Measurements from ENCODE around the gene CLK3. TPM values are rescaled to one million over a fixed set of nuclear protein-coding genes. Genes with fewer than 3 reads are reported as not detected.

CLK3 gene
- total RNA-seq, 2 experiments from 2014 or later, result 86.5 to 109 TPM

DNA sequence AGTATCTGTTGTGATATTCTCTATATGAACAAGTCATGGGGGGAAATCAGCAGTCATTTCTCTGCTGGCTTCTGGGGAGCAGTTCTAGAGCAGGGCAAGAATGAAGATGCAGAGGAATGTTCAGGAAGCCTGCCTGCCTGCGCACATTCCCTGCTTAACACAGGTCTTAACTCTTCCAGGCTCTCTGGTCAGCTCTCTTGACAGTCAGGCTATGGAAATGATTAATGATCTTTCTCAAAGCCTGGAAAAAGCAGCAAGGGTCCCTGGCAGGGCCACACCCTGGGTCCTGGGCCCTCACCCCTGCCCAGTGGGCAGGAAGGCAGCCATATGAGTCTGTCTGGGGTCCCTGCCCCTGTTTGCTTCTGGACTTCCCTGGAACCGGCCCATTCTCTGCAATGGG, 31.4 kb upstream of the CLK3 start:
- H4K20me1 ChIP-seq (ENCODE audit: insufficient read depth, low read length), result no peaks in the 10 kb centered on the region; the same call in 1 of the 2 replicates
- H3K27ac ChIP-seq (ENCODE audit: low read depth, low read length, poor library complexity, severe bottlenecking), result no peak overlapping the region
- no peak overlapping the region for H3K4me3 ChIP-seq (ENCODE audit: low read depth, low read length, poor library complexity, severe bottlenecking)
- H3K4me2 ChIP-seq (ENCODE audit: low read length), result no peak overlapping the region
- peaks cover 6% of the 10 kb centered on the region for H3K4me1 ChIP-seq (ENCODE audit: insufficient read depth, low read length, poor library complexity, severe bottlenecking)
- H3K36me3 ChIP-seq (ENCODE audit: insufficient read depth, low read length), result no peaks in the 10 kb centered on the region
- H3K9me2 ChIP-seq (ENCODE audit: insufficient read depth, low read length), result no peaks in the 10 kb centered on the region
- POLR2A ChIA-PET, result no interaction called here
- CTCF ChIA-PET (ENCODE audit: unreplicated experiment), result no interaction called here
- TF ChIP-seq EZH2phosphoT487 (IDR thresholded peaks at IDR 0.05; ENCODE audit: borderline replicate concordance, low read depth, low read length), result no peak
- TF ChIP-seq CTCF (conservative IDR thresholded peaks at IDR 0.05; ENCODE audit: low read length), result no peak
- BruUV-seq (replicated peaks), result no TSS peak
- intact Hi-C loops (cut with micrococcal nuclease; ENCODE audit: unreplicated experiment), result no loop called here
- H3K79me2 ChIP-seq (ENCODE audit: insufficient read depth, low read depth, low read length), result no peaks in the 10 kb centered on the region
- no peak overlapping the region for H2AFZ ChIP-seq (ENCODE audit: low read length)
- DNase-seq (ENCODE audit: low spot score), result no peak
- H3K9me3 ChIP-seq (ENCODE audit: low read length), result no peaks in the 10 kb centered on the region

DNA sequence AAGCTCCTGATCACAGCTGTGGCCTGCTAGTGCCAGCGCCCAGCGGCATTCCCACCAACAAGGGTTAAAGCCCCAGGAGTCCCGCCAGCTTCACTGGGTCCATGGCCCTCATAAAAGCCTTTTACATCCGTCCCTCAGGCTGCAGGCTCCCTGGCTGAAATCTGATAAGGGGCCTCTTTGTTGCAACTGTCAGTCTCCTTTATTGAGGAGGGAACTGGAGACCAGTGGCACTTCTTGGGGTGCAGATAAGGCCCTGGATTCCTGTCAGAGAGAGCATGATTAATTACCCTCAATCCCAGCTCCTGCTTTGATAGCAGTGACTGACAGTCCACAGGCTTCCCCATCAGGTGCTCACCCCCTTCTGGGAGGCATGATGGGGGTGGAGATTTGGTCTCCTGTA, 30.9 kb upstream of the CLK3 start:
- CTCF ChIA-PET (ENCODE audit: unreplicated experiment), result no interaction called here
- POLR2A ChIA-PET, result no interaction called here
- no TSS peak for BruUV-seq (replicated peaks)

DNA sequence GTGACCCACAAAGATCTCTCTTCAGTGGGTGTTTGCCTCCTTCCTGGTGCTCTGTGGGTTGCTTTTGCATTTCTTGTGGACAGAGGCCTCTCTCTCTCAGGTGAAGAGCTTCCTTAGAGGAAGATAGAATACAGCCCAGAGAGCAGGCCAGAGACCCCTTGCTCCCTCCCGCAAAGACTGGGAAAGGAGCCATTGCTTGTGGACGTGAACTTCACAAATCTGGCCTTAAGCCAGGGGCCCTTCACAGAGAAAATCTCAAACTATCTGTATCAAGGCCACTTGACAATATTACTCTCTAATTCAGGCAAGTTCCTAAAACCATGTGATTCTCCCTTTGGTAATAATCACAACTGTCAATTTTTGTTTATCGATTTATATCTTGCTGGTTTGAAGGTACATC, 30.4 kb upstream of the CLK3 start:
- CTCF ChIA-PET (ENCODE audit: unreplicated experiment), result no interaction called here
- H3K9me3 ChIP-seq (ENCODE audit: low read length), result no peaks in the 10 kb centered on the region
- H3K9me2 ChIP-seq (ENCODE audit: insufficient read depth, low read length), result no peaks in the 10 kb centered on the region
- no peaks in the 10 kb centered on the region for H3K36me3 ChIP-seq (ENCODE audit: insufficient read depth, low read length)
- no peak for DNase-seq (ENCODE audit: low spot score)
- POLR2A ChIA-PET, result no interaction called here
- no peaks in the 10 kb centered on the region for H3K79me2 ChIP-seq (ENCODE audit: insufficient read depth, low read depth, low read length)
- intact Hi-C loops (cut with micrococcal nuclease; ENCODE audit: unreplicated experiment), result no loop called here
- no peak overlapping the region for H2AFZ ChIP-seq (ENCODE audit: low read length)
- no peak overlapping the region for H3K27ac ChIP-seq (ENCODE audit: low read depth, low read length, poor library complexity, severe bottlenecking)
- TF ChIP-seq EZH2phosphoT487 (IDR thresholded peaks at IDR 0.05; ENCODE audit: borderline replicate concordance, low read depth, low read length) (no peak), CTCF (conservative IDR thresholded peaks at IDR 0.05; ENCODE audit: low read length) (no peak)
- peaks cover 6% of the 10 kb centered on the region for H3K4me1 ChIP-seq (ENCODE audit: insufficient read depth, low read length, poor library complexity, severe bottlenecking)
- H3K4me2 ChIP-seq (ENCODE audit: low read length), result no peak overlapping the region
- no peak overlapping the region for H3K4me3 ChIP-seq (ENCODE audit: low read depth, low read length, poor library complexity, severe bottlenecking)
- no peaks in the 10 kb centered on the region; the same call in 1 of the 2 replicates for H4K20me1 ChIP-seq (ENCODE audit: insufficient read depth, low read length)
- BruUV-seq (replicated peaks), result no TSS peak

More for the DNA sequence above, 30.9 kb upstream of the CLK3 start:
- Histone ChIP-seq H3K4me3 (ENCODE audit: low read depth, low read length, poor library complexity, severe bottlenecking) (no peak overlapping the region), H3K27ac (ENCODE audit: low read depth, low read length, poor library complexity, severe bottlenecking) (no peak overlapping the region), H3K4me1 (ENCODE audit: insufficient read depth, low read length, poor library complexity, severe bottlenecking) (peaks cover 6% of the 10 kb centered on the region), H3K9me3 (ENCODE audit: low read length) (no peaks in the 10 kb centered on the region), H4K20me1 (ENCODE audit: insufficient read depth, low read length) (no peaks in the 10 kb centered on the region; the same call in 1 of the 2 replicates), H2AFZ (ENCODE audit: low read length) (no peak overlapping the region), H3K36me3 (ENCODE audit: insufficient read depth, low read length) (no peaks in the 10 kb centered on the region), H3K4me2 (ENCODE audit: low read length) (no peak overlapping the region), H3K9me2 (ENCODE audit: insufficient read depth, low read length) (no peaks in the 10 kb centered on the region), H3K79me2 (ENCODE audit: insufficient read depth, low read depth, low read length) (no peaks in the 10 kb centered on the region)
- intact Hi-C loops (cut with micrococcal nuclease; ENCODE audit: unreplicated experiment), result no loop called here
- TF ChIP-seq EZH2phosphoT487 (IDR thresholded peaks at IDR 0.05; ENCODE audit: borderline replicate concordance, low read depth, low read length) (no peak), CTCF (conservative IDR thresholded peaks at IDR 0.05; ENCODE audit: low read length) (no peak)
- no peak for DNase-seq (ENCODE audit: low spot score)

Data from OCI-LY7 (cell line).